Measurements from ENCODE around the gene ENPP3. TPM values are rescaled to one million over a fixed set of nuclear protein-coding genes. Genes with fewer than 3 reads are reported as not detected.

Gene ENPP3
- polyA plus RNA-seq, 3 donors, result not detected

- Histone ChIP-seq H3K27me3 (ENCODE audit: control insufficient read depth in 2 of 2, insufficient read depth in 2 of 2, low read length in 2 of 2) (no peaks in the 10 kb centered on the region), H3K79me2 (ENCODE audit: insufficient read depth, low read length) (no peaks in the 10 kb centered on the region), H3K9ac (ENCODE audit: insufficient read depth, low read length, poor library complexity, severe bottlenecking) (no peak overlapping the region), H4K20me1 (ENCODE audit: insufficient read depth, low read length) (no peaks in the 10 kb centered on the region), H3K4me2 (replicated peaks; ENCODE audit: extremely low read depth, low read length, poor library complexity, severe bottlenecking) (no peak overlapping the region), H3K27ac (ENCODE audit: low read depth in 1 of 2, low read length in 2 of 2) (no peak overlapping the region), H3K4me1 (ENCODE audit: control insufficient read depth in 1 of 2, insufficient read depth in 2 of 2, low read length in 2 of 2) (no peaks in the 10 kb centered on the region), H3K36me3 (replicated peaks in 1 of 2; ENCODE audit: control insufficient read depth in 1 of 2, insufficient read depth in 2 of 2, low read length in 2 of 2) (peaks cover 96 to 100% of the 10 kb centered on the region in 2 donors), H2AFZ (ENCODE audit: insufficient read depth, low read depth, low read length, poor library complexity, severe bottlenecking) (no peak overlapping the region), H3K4me3 (replicated peaks in 1 of 3; ENCODE audit: low read depth in 2 of 3, low read length in 3 of 3) (no peak overlapping the region), H3K9me3 (replicated peaks in 1 of 2; ENCODE audit: control insufficient read depth in 1 of 2, insufficient read depth in 1 of 2, low read length in 2 of 2) (no peaks in the 10 kb centered on the region)
- TF ChIP-seq CTCF (IDR thresholded peaks at IDR 0.05), result no peak
- Mint-ChIP-seq H3K27me3 (ENCODE audit: low read depth in 3 of 3) (peaks cover 0 to 3% (median 2%) of the 10 kb centered on the region in 3 donors), H3K4me1 (no peaks in the 10 kb centered on the region), H3K4me3 (no peak overlapping the region), H3K27ac (no peak overlapping the region), H3K36me3 (peaks cover 73 to 93% of the 10 kb centered on the region in 2 donors), H3K9me3 (no peaks in the 10 kb centered on the region)
- intact Hi-C loops (cut with micrococcal nuclease), result no loop called here
- DNase-seq, result no peak
- no CpG with 5 or more reads among the region's 4 CpGs for WGBS (ENCODE audit: insufficient coverage)
Observed at GRCh38 chr6:131600716-131601115, 36.4 kb upstream of the ENPP3 start.

GRCh38 chr6:131602781-131603312 is 34.3 kb upstream of the ENPP3 start:
- 80% methylated on average over 1 of the region's 1 CpG for WGBS (ENCODE audit: insufficient coverage)
- Histone ChIP-seq H3K27ac (ENCODE audit: low read depth in 1 of 2, low read length in 2 of 2) (no peak overlapping the region), H2AFZ (ENCODE audit: insufficient read depth, low read depth, low read length, poor library complexity, severe bottlenecking) (no peak overlapping the region), H3K27me3 (ENCODE audit: control insufficient read depth in 2 of 2, insufficient read depth in 2 of 2, low read length in 2 of 2) (no peaks in the 10 kb centered on the region), H3K4me1 (ENCODE audit: control insufficient read depth in 1 of 2, insufficient read depth in 2 of 2, low read length in 2 of 2) (no peaks in the 10 kb centered on the region), H3K79me2 (ENCODE audit: insufficient read depth, low read length) (no peaks in the 10 kb centered on the region), H3K4me3 (replicated peaks in 1 of 3; ENCODE audit: low read depth in 2 of 3, low read length in 3 of 3) (no peak overlapping the region), H4K20me1 (ENCODE audit: insufficient read depth, low read length) (no peaks in the 10 kb centered on the region), H3K36me3 (replicated peaks in 1 of 2; ENCODE audit: control insufficient read depth in 1 of 2, insufficient read depth in 2 of 2, low read length in 2 of 2) (peaks cover 95 to 98% of the 10 kb centered on the region in 2 donors), H3K9ac (ENCODE audit: insufficient read depth, low read length, poor library complexity, severe bottlenecking) (no peak overlapping the region), H3K4me2 (replicated peaks; ENCODE audit: extremely low read depth, low read length, poor library complexity, severe bottlenecking) (no peak overlapping the region), H3K9me3 (replicated peaks in 1 of 2; ENCODE audit: control insufficient read depth in 1 of 2, insufficient read depth in 1 of 2, low read length in 2 of 2) (no peaks in the 10 kb centered on the region)
- no peak for DNase-seq
- H3K27me3 Mint-ChIP-seq (ENCODE audit: low read depth in 3 of 3), result no peaks in the 10 kb centered on the region
- H3K9me3 Mint-ChIP-seq, result no peaks in the 10 kb centered on the region
- H3K4me3 Mint-ChIP-seq, result no peak overlapping the region
- no peaks in the 10 kb centered on the region for H3K4me1 Mint-ChIP-seq
- TF ChIP-seq CTCF (IDR thresholded peaks at IDR 0.05), result no peak
- intact Hi-C loops (cut with micrococcal nuclease), result no loop called here
- peaks cover 70 to 88% of the 10 kb centered on the region in 2 donors for H3K36me3 Mint-ChIP-seq
- no peak overlapping the region for H3K27ac Mint-ChIP-seq

All from CD14-positive monocyte (primary cell).